Heart right ventricle (tissue), 16 donors: ENCODE data around the gene EBLN1. TPM values are rescaled to one million over a fixed set of nuclear protein-coding genes. Genes with fewer than 3 reads are reported as not detected.
A peak's percentile ranks its signal among the peaks of the same experiment; 100 is the strongest.

Experiments
- ATAC-seq, 8 donors: fragments of 200-7000 bp; cut with Tn5 transposase; one replicate each; pipeline ENCODE4 v1.9.1; 2020; ENCODE audit warnings: mild to moderate bottlenecking in 8 of 8, moderate library complexity in 8 of 8, moderate number of reproducible peaks in 1 of 8
- DNase-seq, 2 donors: peaks; one replicate each; pipeline ENCODE4 v3.0.0-alpha.2; 2020
- H3K27ac ChIP-seq, 10 donors: fragments of 200-600 bp; sonication (generic) in 2 of 10; one replicate each; pipeline versions ENCODE4 v1.5.0 to v1.8.0; 2020 to 2022; ENCODE audit warnings: mild to moderate bottlenecking in 3 of 10
- H3K27me3 ChIP-seq, 7 donors: fragments of 200-600 bp; one replicate each; pipeline ENCODE4 v1.8.0; 2021 to 2022; ENCODE audit warnings: mild to moderate bottlenecking in 2 of 7
- H3K36me3 ChIP-seq, 9 donors: fragments of 200-600 bp; sonication (generic) in 1 of 9; one replicate each; pipeline versions ENCODE4 v1.5.0 to v1.8.0; 2020 to 2022; ENCODE audit warnings: mild to moderate bottlenecking in 2 of 9
- H3K4me1 ChIP-seq, 9 donors: fragments of 200-600 bp; sonication (generic) in 1 of 9; one replicate each; pipeline versions ENCODE4 v1.5.0 to v1.8.0; 2020 to 2022; ENCODE audit warnings: mild to moderate bottlenecking in 4 of 9
- H3K4me3 ChIP-seq, 10 donors: fragments of 200-600 bp; sonication (generic) in 2 of 10; one replicate each; pipeline versions ENCODE4 v1.5.0 to v1.8.0; 2020 to 2022; ENCODE audit warnings: mild to moderate bottlenecking in 7 of 10, moderate library complexity in 2 of 10
- H3K9me3 ChIP-seq, 11 donors: fragments of 200-600 bp in 10 of 11; sonication (generic) in 2 of 11; one replicate each; pipeline versions ENCODE4 v1.5.0 to v1.8.0; 2013 to 2022; ENCODE audit warnings: mild to moderate bottlenecking in 2 of 11, control low read depth in 1 of 11, moderate library complexity in 1 of 11
- CTCF ChIP-seq, 9 donors: fragments of 200-600 bp; sonication (generic) in 2 of 9; IDR thresholded peaks; one replicate each; pipeline versions ENCODE4 v1.5.0 to v1.8.0; 2021 to 2022; ENCODE audit warnings: antibody characterized with exemption in 9 of 9, mild to moderate bottlenecking in 5 of 9, moderate library complexity in 1 of 9
- WGBS, 2 donors: extraction: QIAGEN DNeasy Blood & Tissue Kit; methylation state at CpG; one replicate each; pipeline ENCODE4 v1.1.7; 2013; ENCODE audit warnings: inconsistent platforms in 1 of 2; 5-methylcytosine and 5-hydroxymethylcytosine counted together
- intact Hi-C, 10 donors: fragments of 100-400 bp; cut with DNase I; formaldehyde crosslinking; loops; one replicate each; pipeline versions ENCODE4 v1.11.1 to v1.14.2; 2022
- polyA plus RNA-seq, 2 donors: library from polyadenylated mRNA; stranded (reverse); fragments of 200-250 nt; gene quantifications; one replicate each; pipeline ENCODE4 v1.2.3, GENCODE V29; 2013
- total RNA-seq, 10 donors: library from RNA; stranded (reverse); fragmentation: NEBNext Ultra II Directional in 3 of 10; extraction: Animal tissue kit (Norgen Biotek cat#: 25700) in 3 of 10; gene quantifications; one replicate each; pipeline versions ENCODE4 v1.2.1 to v1.2.4, GENCODE V29; 2021 to 2023
- donor health status: Arrhythmogenic right ventricular cardiomyopathy.
- donor health status: ischemic (EF 13 %, LVEDD 7.1; RV severe dilation, severe dysfunction).
- donor health status: healthy with polysubstance abuse.
- donor health status: DM: no; HTN: yes; CAD: no.
- donor health status: DM: no; HTN: no; CAD: no.
- donor health status: ischemic (EF 25% LVEDD 6.9; RV normal size, moderate dysfunction).
- donor health status: ischemic (EF 25% LVEDD 5.7; RV mildly dilated, moderate dysfunction).
- donor health status: healthy.
- donor health status: DM: yes; HTN: yes; CAD: no.
- donor health status: Ischemic cardiomyopathy.
- donor health status: ischemic (EF 35%, LVEDD 5.7; RV mildly dilated, moderate dysfunction).
- donor health status: nonischemic (EF 11% LVEDD 7.7; RV severe dilation, severe dysfunction).
- donor health status: DM: yes; HTN: yes; CAD: no.
- donor health status: PGD.
- donor health status: ischemic (EF 29% LVEDD 5.4; RV normal size, mild dysfunction).
- donor health status: nonischemic (EF 23%, LVEDD 6.1; RV moderate dilation, normal function).

Gene EBLN1
- total and polyA plus RNA-seq, 12 donors: not detected

DNA sequence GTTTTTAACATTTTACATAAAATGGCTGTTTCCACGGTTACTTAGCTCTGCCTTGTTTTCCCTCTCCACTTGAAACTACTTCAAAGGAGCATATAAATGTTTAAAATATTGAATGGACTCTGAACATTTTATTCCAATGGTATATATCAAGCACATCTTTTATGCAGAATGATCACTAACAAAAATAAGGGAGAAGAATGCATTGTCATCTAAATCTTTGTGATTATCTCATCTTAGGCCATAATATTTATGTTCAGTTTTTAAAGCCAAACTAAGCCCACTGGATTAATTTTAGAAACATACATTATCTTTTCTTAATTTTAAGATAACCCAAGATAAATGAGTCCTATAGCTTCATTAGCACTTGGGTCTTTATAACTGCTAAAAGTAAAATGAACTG, 13.4 kb upstream of the EBLN1 start:
- H3K27me3 ChIP-seq: peaks cover 0 to 9% (median 0%) of the 10 kb centered on the region in 7 donors
- no peaks in the 10 kb centered on the region for H3K36me3 ChIP-seq
- 89 to 97% methylated on average over 1 of the region's 1 CpG for WGBS, 2 donors
- intact Hi-C loops: loop anchor here in 5 of 10 donors (2.0 to 10.0 kb wide), 4 partner anchors 22 to 229 kb away; partner anchors contain the start of genes COMMD3 (in 1 of the 5) and DNAJC1 (in 1 of the 5)
- ATAC-seq: no peak
- H3K9me3 ChIP-seq: no peaks in the 10 kb centered on the region
- H3K4me1 ChIP-seq: peaks cover 0 to 14% (median 8%) of the 10 kb centered on the region in 9 donors
- H3K27ac ChIP-seq: no peak overlapping the region
- no peak overlapping the region for H3K4me3 ChIP-seq
- TF ChIP-seq CTCF (IDR thresholded peaks at IDR 0.05): no peak
- no peak for DNase-seq

GRCh38 chr10:22230158-22230833, 12.5 kb upstream of the EBLN1 start:
- Histone ChIP-seq H3K4me3 (peak overlapping the region; percentile 53 to 81 (median 76)), H3K36me3 (no peaks in the 10 kb centered on the region), H3K4me1 (peaks cover 0 to 14% (median 8%) of the 10 kb centered on the region in 9 donors), H3K27ac (peak overlapping the region in 9 of 10 donors; percentile 84 to 95 (median 93)), H3K27me3 (peaks cover 0 to 2% (median 0%) of the 10 kb centered on the region in 7 donors), H3K9me3 (no peaks in the 10 kb centered on the region)
- ATAC-seq (peak in 2 of 8 donors; percentile 2 to 40), DNase-seq (no peak)
- intact Hi-C loops: loop anchor here in 5 of 10 donors (2.0 to 10.0 kb wide), 4 partner anchors 23 to 228 kb away; partner anchors contain the start of genes COMMD3 (in 1 of the 5) and DNAJC1 (in 1 of the 5)
- TF ChIP-seq CTCF (IDR thresholded peaks at IDR 0.05): no peak
- WGBS, 2 donors: 0 to 1% methylated on average over 20 of the region's 20 CpGs

- Histone ChIP-seq H3K4me1 (peaks cover 0 to 14% (median 8%) of the 10 kb centered on the region in 9 donors), H3K9me3 (no peaks in the 10 kb centered on the region), H3K27ac (peak overlapping the region; percentile 84 to 95 (median 92)), H3K4me3 (peak overlapping the region; percentile 53 to 81 (median 76)), H3K27me3 (no peaks in the 10 kb centered on the region), H3K36me3 (no peaks in the 10 kb centered on the region)
- no peak for TF ChIP-seq CTCF (IDR thresholded peaks at IDR 0.05)
- peak in 1 of 8 donors; percentile 3 for ATAC-seq
- intact Hi-C loops: loop anchor here in 9 of 10 donors (1.0 to 10.0 kb wide), 11 partner anchors 23 to 227 kb away; partner anchors contain the start of genes COMMD3 (in 6 of the 9), DNAJC1 (in 4 of the 9), BMI1 (in 1 of the 9) and SPAG6 (in 1 of the 9)
- WGBS, 2 donors: 1 to 3% methylated on average over 6 of the region's 6 CpGs
- DNase-seq: no peak
Measured at GRCh38 chr10:22229802-22230157, 12.0 kb upstream of the EBLN1 start.

DNA sequence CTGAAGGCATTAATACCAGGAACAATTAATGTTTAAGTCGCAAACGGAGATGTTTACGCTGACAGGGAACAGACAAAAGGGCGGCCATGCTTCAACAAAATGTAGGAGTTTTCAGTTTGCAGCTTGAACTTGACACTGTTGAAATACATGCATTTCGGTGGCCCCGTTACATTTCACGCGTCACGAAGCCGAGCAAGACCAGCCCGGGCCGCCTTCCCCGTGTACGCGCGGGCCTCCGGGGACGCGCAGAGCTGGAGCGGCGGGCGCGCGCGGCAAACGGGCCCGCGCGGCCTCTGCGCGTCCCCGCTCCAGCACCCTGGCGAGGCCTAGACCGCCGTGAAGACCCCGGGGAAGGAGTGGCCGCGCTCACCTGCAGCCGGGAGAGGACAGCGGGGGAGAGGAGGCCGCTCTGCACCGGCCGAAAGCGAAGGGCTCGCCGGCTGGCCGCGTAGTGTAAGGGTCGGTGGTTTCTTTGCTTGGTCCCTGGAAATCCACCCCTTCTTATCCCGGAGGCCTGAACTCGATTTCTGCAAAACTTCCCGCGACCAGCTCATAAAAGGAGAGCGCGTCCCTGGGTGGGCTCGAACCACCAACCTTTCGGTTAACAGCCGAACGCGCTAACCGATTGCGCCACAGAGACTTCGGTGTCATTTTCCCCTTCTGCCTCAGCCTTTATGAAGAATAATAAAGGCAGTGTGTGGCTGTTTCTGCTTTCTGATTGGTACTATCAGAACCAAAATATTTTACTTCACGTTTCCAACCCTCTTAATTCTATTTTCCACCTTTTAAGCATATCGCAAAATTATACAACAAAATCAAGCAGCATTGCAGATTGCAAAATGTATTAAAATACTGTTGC, 11.4 kb upstream of the EBLN1 start:
- ATAC-seq (peak; percentile 98 to 100 (median 98)), DNase-seq (peak; percentile 83 to 91)
- H3K4me3 ChIP-seq: peak overlapping the region; percentile 53 to 81 (median 76)
- WGBS, 2 donors: 0 to 1% methylated on average over 65 of the region's 65 CpGs
- H3K9me3 ChIP-seq: no peaks in the 10 kb centered on the region
- intact Hi-C loops: loop anchor here in 7 of 10 donors (1.0 to 10.0 kb wide), 9 partner anchors 23 to 227 kb away; partner anchors contain the start of genes COMMD3 (in 5 of the 7), DNAJC1 (in 3 of the 7), BMI1 (in 1 of the 7) and SPAG6 (in 1 of the 7)
- H3K27ac ChIP-seq: peak overlapping the region; percentile 84 to 95 (median 92)
- H3K36me3 ChIP-seq: no peaks in the 10 kb centered on the region
- TF ChIP-seq CTCF (IDR thresholded peaks at IDR 0.05): no peak
- H3K4me1 ChIP-seq: peaks cover 0 to 14% (median 8%) of the 10 kb centered on the region in 9 donors
- no peaks in the 10 kb centered on the region for H3K27me3 ChIP-seq
